IMR-90 (cell line): ENCODE results near the gene ADAMTSL5. TPM values are rescaled to one million over a fixed set of nuclear protein-coding genes. Genes with fewer than 3 reads are reported as not detected.

Experiments
- ATAC-seq: fragments of 200-7000 bp; cut with Tn5 transposase; 2 replicates; pipeline ENCODE4 v1.9.1; 2020; ENCODE audit warnings: low read depth, mild to moderate bottlenecking, moderate library complexity
- BruUV-seq: library from RNA; stranded (reverse); fragments of 400-500 nt; replicated peaks from 2 replicates; lab custom pipeline; 2021; lab: Mats Ljungman, UMichigan
- CTCF ChIA-PET: fragments of 300-600 bp; formaldehyde crosslinking; extraction: SDS; loops from one replicate; lab custom pipeline; 2021; ENCODE audit warnings: antibody characterized with exemption; lab: Yijun Ruan, JAX
- POLR2A ChIA-PET: fragments of 300-600 bp; sonication (Branson Sonifier 250); formaldehyde crosslinking; loops from one replicate; lab custom pipeline; 2022; ENCODE audit warnings: antibody characterized with exemption; ENCODE audit not compliant: unreplicated experiment; lab: Charles Lee
- DNase-seq: peaks from one replicate; pipeline ENCODE4 v3.0.0; 2013
- H2AFZ ChIP-seq: replicated peaks from 2 replicates; pipeline ENCODE3; 2013; ENCODE audit warnings: low read length, mild to moderate bottlenecking; ENCODE audit not compliant: poor library complexity
- H2AK5ac ChIP-seq: 2 replicates; pipeline ENCODE4 v1.6.1; 2013; ENCODE audit warnings: low read depth, low read length, inconsistent platforms
- H2AK9ac ChIP-seq: replicated peaks from 2 replicates; pipeline ENCODE3; 2013; ENCODE audit warnings: mild to moderate bottlenecking, low read depth, low read length, moderate library complexity; ENCODE audit not compliant: poor library complexity
- H2BK120ac ChIP-seq: 2 replicates; pipeline ENCODE4 v1.6.1; 2013; ENCODE audit warnings: low read depth, low read length, inconsistent platforms
- H2BK15ac ChIP-seq: 3 replicates; pipeline ENCODE4 v1.6.1; 2013; ENCODE audit warnings: low read depth, low read length, inconsistent platforms
- H2BK20ac ChIP-seq: 2 replicates; pipeline ENCODE4 v1.6.1; 2013; ENCODE audit warnings: low read depth, mild to moderate bottlenecking, inconsistent platforms, low read length, moderate library complexity
- H2BK5ac ChIP-seq: 2 replicates; pipeline ENCODE4 v1.6.1; 2013; ENCODE audit warnings: mild to moderate bottlenecking, low read depth, low read length, inconsistent platforms; ENCODE audit not compliant: poor library complexity, severe bottlenecking
- H3K14ac ChIP-seq: replicated peaks from 2 replicates; pipeline ENCODE4 v1.6.1; 2013; ENCODE audit warnings: low read depth, low read length, inconsistent platforms
- H3K18ac ChIP-seq: 2 replicates; pipeline ENCODE4 v1.6.1; 2013; ENCODE audit warnings: low read depth, low read length, control low read depth
- H3K23ac ChIP-seq: 2 replicates; pipeline ENCODE4 v1.6.1; 2013; ENCODE audit warnings: low read depth, low read length, inconsistent platforms
- H3K27ac ChIP-seq: 2 replicates; pipeline ENCODE4 v1.5.1; 2013; ENCODE audit warnings: mild to moderate bottlenecking, control low read depth, low read length; ENCODE audit not compliant: insufficient read depth
- H3K27me3 ChIP-seq: 2 replicates; pipeline ENCODE4 v1.6.1; 2013; ENCODE audit warnings: low read length; ENCODE audit not compliant: control insufficient read depth, insufficient read depth
- H3K36me3 ChIP-seq: 2 replicates; pipeline ENCODE4 v1.6.1; 2013; ENCODE audit warnings: low read length, mixed read lengths; ENCODE audit not compliant: control insufficient read depth, insufficient read depth
- H3K4ac ChIP-seq: 2 replicates; pipeline ENCODE4 v1.6.1; 2013; ENCODE audit warnings: low read depth, low read length, inconsistent platforms
- H3K4me1 ChIP-seq: 2 replicates; pipeline ENCODE4 v1.6.1; 2013; ENCODE audit warnings: low read length, mixed read lengths; ENCODE audit not compliant: control insufficient read depth, insufficient read depth
- H3K4me2 ChIP-seq: 2 replicates; pipeline ENCODE4 v1.6.1; 2013; ENCODE audit warnings: low read depth, mild to moderate bottlenecking, control low read depth, low read length, moderate library complexity
- H3K4me3 ChIP-seq: 2 replicates; pipeline ENCODE4 v1.5.1; 2013; ENCODE audit warnings: low read depth, mild to moderate bottlenecking, control low read depth, low read length, moderate library complexity; ENCODE audit not compliant: insufficient read depth
- H3K56ac ChIP-seq: 2 replicates; pipeline ENCODE4 v1.6.1; 2013; ENCODE audit warnings: low read length, inconsistent platforms; ENCODE audit not compliant: insufficient read depth; ENCODE audit errors: extremely low read depth
- H3K79me1 ChIP-seq, 2 experiments: 2 replicates each; pipeline ENCODE4 v1.6.1; 2013; ENCODE audit warnings: low read length in 2 of 2, inconsistent platforms in 1 of 2, low read depth in 1 of 2
- H3K9ac ChIP-seq: 2 replicates; pipeline ENCODE4 v1.6.1; 2013; ENCODE audit warnings: low read depth, low read length, control low read depth
- H3K9me1 ChIP-seq: 2 replicates; pipeline ENCODE4 v1.6.1; 2013; ENCODE audit warnings: low read length, inconsistent platforms; ENCODE audit not compliant: insufficient read depth
- H3K9me3 ChIP-seq: 2 replicates; pipeline ENCODE4 v1.6.1; 2013; ENCODE audit warnings: low read length; ENCODE audit not compliant: control insufficient read depth, insufficient read depth
- H4K20me1 ChIP-seq: 2 replicates; pipeline ENCODE4 v1.6.1; 2013; ENCODE audit warnings: low read length, inconsistent platforms; ENCODE audit not compliant: insufficient read depth
- H4K5ac ChIP-seq: 2 replicates; pipeline ENCODE4 v1.6.1; 2013; ENCODE audit warnings: mild to moderate bottlenecking, low read depth, low read length, control low read depth
- H4K8ac ChIP-seq, 2 experiments: 2 replicates each; pipeline ENCODE4 v1.6.1; 2013; ENCODE audit warnings: low read depth in 2 of 2, low read length in 2 of 2, control low read depth in 1 of 2, inconsistent platforms in 1 of 2
- H4K91ac ChIP-seq: 2 replicates; pipeline ENCODE4 v1.6.1; 2013; ENCODE audit warnings: low read depth, low read length, inconsistent platforms; ENCODE audit not compliant: insufficient read depth
- CEBPB ChIP-seq: IDR thresholded peaks from 2 replicates; pipeline ENCODE4 v1.6.1; 2012; ENCODE audit warnings: low read depth, low read length, improper control_type of control experiment
- CHD1 ChIP-seq: IDR thresholded peaks from 2 replicates; pipeline ENCODE4 v1.6.1; 2012; ENCODE audit warnings: low read depth, low read length, improper control_type of control experiment
- MAZ ChIP-seq: IDR thresholded peaks from 2 replicates; pipeline ENCODE4 v1.6.1; 2012; ENCODE audit warnings: low read depth, mild to moderate bottlenecking, low read length, improper control_type of control experiment, moderate library complexity, borderline replicate concordance
- NFE2L2 ChIP-seq: fragments of 150-350 bp; IDR thresholded peaks from 2 replicates; pipeline ENCODE4 v1.6.1; 2016; ENCODE audit warnings: low read depth, mild to moderate bottlenecking, low read length
- POLR2A ChIP-seq: IDR thresholded peaks from 2 replicates; pipeline ENCODE4 v1.6.1; 2012; ENCODE audit warnings: mild to moderate bottlenecking, low read depth, low read length
- RFX5 ChIP-seq: IDR thresholded peaks from 2 replicates; pipeline ENCODE4 v1.8.0; 2012; ENCODE audit warnings: low read depth, mild to moderate bottlenecking, low read length, moderate library complexity
- WGBS, 2 experiments: methylation state at CpG; one replicate each; pipeline versions ENCODE4 v1.1.5 to v1.1.7; 2013; ENCODE audit warnings: missing lambda C conversion rate in 2 of 2; ENCODE audit not compliant: insufficient read length in 1 of 2; ENCODE audit errors: extremely low coverage in 2 of 2; 5-methylcytosine and 5-hydroxymethylcytosine counted together
- dilution Hi-C: fragments of 300-500 bp; cut with HindIII; formaldehyde crosslinking; loops from one replicate; pipeline ENCODE4 v1.14.3; 2018; ENCODE audit warnings: low sequenced_read_pairs; ENCODE audit not compliant: unreplicated experiment
- in situ Hi-C: fragments of 300-500 bp; cut with MboI; formaldehyde crosslinking; loops from 3 replicates; pipeline ENCODE4 v1.14.3; 2019; ENCODE audit warnings: low sequenced_read_pairs, inconsistent platforms, mixed read lengths
- intact Hi-C: fragments of 100-400 bp; cut with micrococcal nuclease; formaldehyde crosslinking; loops from 2 replicates; pipeline ENCODE4 v1.10.0; 2022
- polyA plus RNA-seq, 3 experiments: library from polyadenylated mRNA; depleted of rRNA; stranded (reverse); fragments of >200 nt; gene quantifications; 2 replicates each; pipeline ENCODE4 v1.2.3, GENCODE V29; 2012; ENCODE audit warnings: low replicate concordance in 1 of 3
- total RNA-seq: library from RNA; depleted of rRNA; stranded (reverse); fragments of >200 nt; gene quantifications from 2 replicates; pipeline ENCODE4 v1.2.3, GENCODE V29; 2012
- TF ChIP-seq, protein P1 (sequence below): fragments of 150-350 bp; IDR thresholded peaks from 2 replicates; pipeline ENCODE4 v1.6.1; 2016; ENCODE audit warnings: low read depth, mild to moderate bottlenecking, low read length, moderate library complexity, borderline replicate concordance

Gene ADAMTSL5
- total and polyA plus RNA-seq, 2 of the 4 experiments (the other 2 are of a cell fraction) = 0.90 to 10.8 TPM

DNA sequence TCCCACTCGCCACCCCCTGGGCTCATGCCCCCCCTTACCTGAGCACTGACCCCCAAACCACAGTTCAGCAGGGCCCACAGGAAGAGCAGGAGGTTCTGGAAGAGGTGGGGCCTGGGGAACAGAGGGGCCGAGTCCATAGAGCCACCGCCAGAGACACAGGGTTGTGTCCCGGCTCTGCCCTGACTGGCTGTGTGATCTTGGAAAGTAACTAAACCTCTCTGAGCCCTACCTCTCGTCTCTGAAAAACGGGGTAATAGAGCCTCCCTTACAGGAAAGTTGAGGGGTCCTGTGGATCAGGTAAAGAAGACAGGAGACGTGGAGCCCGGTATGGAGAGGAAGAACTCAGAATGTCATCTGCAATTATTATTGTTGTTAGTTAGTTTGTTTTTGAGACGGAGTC is 2.0 kb downstream of the ADAMTSL5 start:
- Histone ChIP-seq H2BK5ac (no peak overlapping the region), H4K8ac (no peak overlapping the region), H3K27ac (no peak overlapping the region), H4K91ac (no peak overlapping the region), H4K5ac (no peak overlapping the region), H3K23ac (no peak overlapping the region), H3K27me3 (no peaks in the 10 kb centered on the region), H2BK120ac (no peak overlapping the region), H2AFZ (no peak overlapping the region), H3K79me1 (peaks cover 4 to 15% of the 10 kb centered on the region in 2 experiments; a peak in 1 of 4 replicates), H3K4ac (no peak overlapping the region), H3K9ac (no peak overlapping the region), H3K14ac (no peak overlapping the region), H3K4me3 (no peak overlapping the region), H3K18ac (no peak overlapping the region), H2AK5ac (peak overlapping the region; percentile 43; the same call in 1 of the 2 replicates), H2BK20ac (no peak overlapping the region), H3K56ac (no peak overlapping the region), H3K4me2 (no peak overlapping the region), H3K9me1 (no peaks in the 10 kb centered on the region; the same call in 1 of the 2 replicates), H3K4me1 (peaks cover 6% of the 10 kb centered on the region), H2AK9ac (no peak overlapping the region), H3K9me3 (no peaks in the 10 kb centered on the region), H2BK15ac (no peak overlapping the region), H4K20me1 (peaks cover 6% of the 10 kb centered on the region; the same call in 1 of the 2 replicates), H3K36me3 (peaks cover 7% of the 10 kb centered on the region; the same call in 1 of the 2 replicates)
- no TSS peak for BruUV-seq
- intact Hi-C loops (no loop called here), dilution Hi-C loops (no loop called here), in situ Hi-C loops (no loop called here)
- ATAC-seq (no peak), DNase-seq (no peak)
- WGBS, 2 experiments = 100% methylated on average over 1 of the region's 9 CpGs; no CpG with 5 or more reads in 1 of the 2 experiments
- ChIA-PET CTCF (no interaction called here), POLR2A (no interaction called here)
- TF ChIP-seq, protein P1, sequence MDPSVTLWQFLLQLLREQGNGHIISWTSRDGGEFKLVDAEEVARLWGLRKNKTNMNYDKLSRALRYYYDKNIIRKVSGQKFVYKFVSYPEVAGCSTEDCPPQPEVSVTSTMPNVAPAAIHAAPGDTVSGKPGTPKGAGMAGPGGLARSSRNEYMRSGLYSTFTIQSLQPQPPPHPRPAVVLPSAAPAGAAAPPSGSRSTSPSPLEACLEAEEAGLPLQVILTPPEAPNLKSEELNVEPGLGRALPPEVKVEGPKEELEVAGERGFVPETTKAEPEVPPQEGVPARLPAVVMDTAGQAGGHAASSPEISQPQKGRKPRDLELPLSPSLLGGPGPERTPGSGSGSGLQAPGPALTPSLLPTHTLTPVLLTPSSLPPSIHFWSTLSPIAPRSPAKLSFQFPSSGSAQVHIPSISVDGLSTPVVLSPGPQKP = no peak
- TF ChIP-seq RFX5 (no peak), NFE2L2 (no peak), CHD1 (no peak), POLR2A (no peak), CEBPB (no peak), MAZ (no peak)
